Measurements from ENCODE around the gene RAPGEF6.

RAPGEF6 gene

GRCh38 chr5:131482617-131483016 is 152.4 kb downstream of the RAPGEF6 start:
- TF ChIP-seq CTCF (IDR thresholded peaks at IDR 0.05): no peak
- H3K27me3 Mint-ChIP-seq (ENCODE audit: low read depth, poor library complexity): no peaks in the 10 kb centered on the region
- H3K36me3 Mint-ChIP-seq (ENCODE audit: low read depth): peaks cover 65% of the 10 kb centered on the region
- no peaks in the 10 kb centered on the region for H3K9me3 Mint-ChIP-seq
- no peak overlapping the region for H3K4me3 Mint-ChIP-seq
- H3K4me1 Mint-ChIP-seq: no peaks in the 10 kb centered on the region
- DNase-seq: no peak
- no peak overlapping the region for H3K27ac Mint-ChIP-seq

GRCh38 chr5:131481569-131481968 is 153.5 kb downstream of the RAPGEF6 start:
- Mint-ChIP-seq H3K27ac (no peak overlapping the region), H3K36me3 (ENCODE audit: low read depth) (peaks cover 61% of the 10 kb centered on the region), H3K4me3 (no peak overlapping the region), H3K9me3 (no peaks in the 10 kb centered on the region), H3K27me3 (ENCODE audit: low read depth, poor library complexity) (no peaks in the 10 kb centered on the region), H3K4me1 (no peaks in the 10 kb centered on the region)
- no peak for TF ChIP-seq CTCF (IDR thresholded peaks at IDR 0.05)
- no peak for DNase-seq

- no peaks in the 10 kb centered on the region for H3K4me1 Mint-ChIP-seq
- no peak overlapping the region for H3K27ac Mint-ChIP-seq
- no peak overlapping the region for H3K4me3 Mint-ChIP-seq
- no peak for DNase-seq
- peaks cover 41% of the 10 kb centered on the region for H3K36me3 Mint-ChIP-seq (ENCODE audit: low read depth)
- H3K27me3 Mint-ChIP-seq (ENCODE audit: low read depth, poor library complexity): no peaks in the 10 kb centered on the region
- H3K9me3 Mint-ChIP-seq: no peaks in the 10 kb centered on the region
- TF ChIP-seq CTCF (IDR thresholded peaks at IDR 0.05): no peak
Observed at GRCh38 chr5:131475541-131475941, 159.5 kb downstream of the RAPGEF6 start.

- peak overlapping the region; percentile 18 for H3K27ac Mint-ChIP-seq
- no peak for TF ChIP-seq CTCF (IDR thresholded peaks at IDR 0.05)
- H3K4me3 Mint-ChIP-seq: no peak overlapping the region
Observed at GRCh38 chr5:131473731-131474130, 161.3 kb downstream of the RAPGEF6 start.

GRCh38 chr5:131466171-131466766 is 168.8 kb downstream of the RAPGEF6 start:
- H3K4me1 Mint-ChIP-seq: no peaks in the 10 kb centered on the region
- no peaks in the 10 kb centered on the region for H3K27me3 Mint-ChIP-seq (ENCODE audit: low read depth, poor library complexity)
- no peak for DNase-seq
- TF ChIP-seq CTCF (IDR thresholded peaks at IDR 0.05): no peak
- no peak overlapping the region for H3K4me3 Mint-ChIP-seq
- H3K9me3 Mint-ChIP-seq: peaks cover 13% of the 10 kb centered on the region
- H3K36me3 Mint-ChIP-seq (ENCODE audit: low read depth): peaks cover 51% of the 10 kb centered on the region
- no peak overlapping the region for H3K27ac Mint-ChIP-seq

More at GRCh38 chr5:131473731-131474130, 161.3 kb downstream of the RAPGEF6 start:
- Mint-ChIP-seq H3K27me3 (ENCODE audit: low read depth, poor library complexity) (no peaks in the 10 kb centered on the region), H3K9me3 (peaks cover 4% of the 10 kb centered on the region), H3K4me1 (no peaks in the 10 kb centered on the region), H3K36me3 (ENCODE audit: low read depth) (peaks cover 42% of the 10 kb centered on the region)
- DNase-seq: no peak

GRCh38 chr5:131463656-131464055 is 171.4 kb downstream of the RAPGEF6 start:
- H3K4me1 Mint-ChIP-seq: no peaks in the 10 kb centered on the region
- no peaks in the 10 kb centered on the region for H3K27me3 Mint-ChIP-seq (ENCODE audit: low read depth, poor library complexity)
- H3K36me3 Mint-ChIP-seq (ENCODE audit: low read depth): peaks cover 44% of the 10 kb centered on the region
- no peak for TF ChIP-seq CTCF (IDR thresholded peaks at IDR 0.05)
- H3K27ac Mint-ChIP-seq: no peak overlapping the region
- no peak overlapping the region for H3K4me3 Mint-ChIP-seq
- peaks cover 8% of the 10 kb centered on the region for H3K9me3 Mint-ChIP-seq
- DNase-seq: no peak
